HepG2 (cell line): ENCODE results near the gene BRD3. TPM values are rescaled to one million over a fixed set of nuclear protein-coding genes. Genes with fewer than 3 reads are reported as not detected.

ENCODE experiments used
- CHD2 ChIP-seq: IDR thresholded peaks from 2 replicates; pipeline ENCODE4 v1.6.1; 2011; ENCODE audit warnings: low read depth, low read length, improper control_type of control experiment
- DDIT3 ChIP-seq: sonication (generic); formaldehyde crosslinking; IDR thresholded peaks from 2 replicates; pipeline ENCODE4 v1.4.0; 2020; ENCODE audit warnings: mild to moderate bottlenecking, missing genetic modification reagents
- DPF2 ChIP-seq: sonication (generic); formaldehyde crosslinking; IDR thresholded peaks from 2 replicates; pipeline ENCODE4 v1.4.0; 2020; ENCODE audit warnings: mild to moderate bottlenecking, low read depth, missing genetic modification reagents, borderline replicate concordance
- FOXK2 ChIP-seq: fragments of 450-650 bp; IDR thresholded peaks from 2 replicates; pipeline ENCODE4 v1.6.1; 2016
- GPN1 ChIP-seq: sonication (generic); formaldehyde crosslinking; IDR thresholded peaks from 2 replicates; pipeline ENCODE4 v1.5.1; 2020; ENCODE audit warnings: missing genetic modification reagents, borderline replicate concordance
- HBP1 ChIP-seq: IDR thresholded peaks from 2 replicates; pipeline ENCODE4 v1.6.1; 2016; ENCODE audit warnings: low read depth, control low read depth
- HES4 ChIP-seq: sonication (generic); formaldehyde crosslinking; IDR thresholded peaks from 2 replicates; pipeline ENCODE4 v1.9.0; 2021; ENCODE audit warnings: mild to moderate bottlenecking, missing genetic modification reagents, borderline replicate concordance
- IKZF1 ChIP-seq: fragments of 450-650 bp; IDR thresholded peaks from 2 replicates; pipeline ENCODE4 v1.7.1; 2016
- KAT8 ChIP-seq: IDR thresholded peaks from 2 replicates; pipeline ENCODE4 v1.6.1; 2016; ENCODE audit warnings: missing genetic modification reagents, missing compliant biosample characterization
- KDM3A ChIP-seq: IDR thresholded peaks from 2 replicates; pipeline ENCODE4 v1.6.1; 2018; ENCODE audit warnings: low read depth, missing compliant biosample characterization
- MAZ ChIP-seq, 2 experiments: sonication (generic) in 1 of 2; formaldehyde crosslinking in 1 of 2; IDR thresholded peaks; 2 replicates each; pipeline versions ENCODE4 v1.5.0 to v1.6.1; 2012 to 2020; ENCODE audit warnings: low read depth in 2 of 2, mild to moderate bottlenecking in 2 of 2, borderline replicate concordance in 1 of 2, improper control_type of control experiment in 1 of 2, low read length in 1 of 2, missing genetic modification reagents in 1 of 2, moderate library complexity in 1 of 2
- NCOA5 ChIP-seq: sonication (generic); formaldehyde crosslinking; IDR thresholded peaks from 2 replicates; pipeline ENCODE4 v1.4.0; 2020; ENCODE audit warnings: missing genetic modification reagents
- NR2F6 ChIP-seq, 2 experiments: IDR thresholded peaks; 2 replicates each; pipeline ENCODE4 v1.6.1; 2016; ENCODE audit warnings: antibody characterized with exemption in 1 of 2, mild to moderate bottlenecking in 1 of 2
- PHF8 ChIP-seq: sonication (generic); formaldehyde crosslinking; IDR thresholded peaks from 2 replicates; pipeline ENCODE4 v1.5.0; 2020; ENCODE audit warnings: missing genetic modification reagents
- POLR2A ChIP-seq, 2 experiments: IDR thresholded peaks; 2 replicates each; pipeline ENCODE4 v1.6.1; 2011; ENCODE audit warnings: low read depth in 2 of 2, low read length in 2 of 2, mild to moderate bottlenecking in 1 of 2, moderate library complexity in 1 of 2; ENCODE audit not compliant: insufficient read depth in 1 of 2
- TFDP1 ChIP-seq: IDR thresholded peaks from 2 replicates; pipeline ENCODE4 v1.6.1; 2016; ENCODE audit warnings: missing compliant biosample characterization, missing genetic modification reagents, borderline replicate concordance
- TMF1 ChIP-seq: sonication (generic); formaldehyde crosslinking; IDR thresholded peaks from 2 replicates; pipeline ENCODE4 v1.8.1; 2022; ENCODE audit warnings: low read depth, missing genetic modification reagents
- YY1 ChIP-seq: IDR thresholded peaks from 2 replicates; pipeline ENCODE4 v1.6.1; 2011; ENCODE audit warnings: low read length, low read depth, moderate library complexity, mild to moderate bottlenecking; ENCODE audit not compliant: insufficient read depth, insufficient replicate concordance
- ZC3H4 ChIP-seq: sonication (generic); formaldehyde crosslinking; IDR thresholded peaks from 2 replicates; pipeline ENCODE4 v1.4.0; 2020; ENCODE audit warnings: missing genetic modification reagents, borderline replicate concordance
- ZNF205 ChIP-seq: IDR thresholded peaks from 2 replicates; pipeline ENCODE4 v1.6.1; 2018; ENCODE audit warnings: missing biosample characterization, missing genetic modification reagents
- ZNF232 ChIP-seq: sonication (generic); formaldehyde crosslinking; IDR thresholded peaks from 2 replicates; pipeline ENCODE4 v1.4.0; 2020; ENCODE audit warnings: missing genetic modification reagents, borderline replicate concordance
- ZNF749 ChIP-seq: sonication (generic); formaldehyde crosslinking; IDR thresholded peaks from 2 replicates; pipeline ENCODE4 v1.8.0; 2022; ENCODE audit warnings: mild to moderate bottlenecking, missing genetic modification reagents, moderate library complexity, borderline replicate concordance
- ZNF768 ChIP-seq: sonication (generic); formaldehyde crosslinking; IDR thresholded peaks from 2 replicates; pipeline ENCODE4 v1.4.0; 2020; ENCODE audit warnings: missing genetic modification reagents
- polyA plus RNA-seq, 8 experiments: library from polyadenylated mRNA; depleted of rRNA in 3 of 8; stranded (reverse) in 7 of 8; unstranded in 1 of 8; fragments of >200 nt; fragmentation: Illumina TruSeq in 4 of 8; extraction: Trizol in 4 of 8; gene quantifications; 2 replicates each; pipeline versions ENCODE4 v1.2.1 to v1.2.3, GENCODE V29; 2011 to 2016; ENCODE audit warnings: low read depth in 4 of 8, missing spikeins in 1 of 8, mixed read lengths in 1 of 8; ENCODE audit not compliant: insufficient read depth in 1 of 8
- total RNA-seq, 5 experiments: library from RNA; depleted of rRNA; stranded (reverse); fragments of >200 nt; fragmentation: Illumina TruSeq; extraction: Trizol; gene quantifications; 2 replicates each; pipeline ENCODE4 v1.2.3, GENCODE V29; 2016; ENCODE audit warnings: low read depth in 1 of 5
- TF ChIP-seq, protein P1 (sequence below): sonication (generic); formaldehyde crosslinking; IDR thresholded peaks from 2 replicates; pipeline ENCODE4 v1.5.0; 2020; ENCODE audit warnings: missing genetic modification reagents
- TF ChIP-seq, protein P2 (sequence below): IDR thresholded peaks from 2 replicates; pipeline ENCODE4 v1.6.1; 2016; ENCODE audit warnings: low read depth

The BRD3 gene
- total and polyA plus RNA-seq, 2 of the 13 experiments (the other 11 are each of a cell fraction or from before 2014, with no cell fraction given): 5.9 to 12.9 TPM

GRCh38 chr9:134057751-134058701, 9.8 kb downstream of the BRD3 start (continued):
- peak; percentile 39; the same call in 1 of the 2 replicates for TF ChIP-seq KDM3A
- no peak for TF ChIP-seq CHD2
- TF ChIP-seq, protein P1, sequence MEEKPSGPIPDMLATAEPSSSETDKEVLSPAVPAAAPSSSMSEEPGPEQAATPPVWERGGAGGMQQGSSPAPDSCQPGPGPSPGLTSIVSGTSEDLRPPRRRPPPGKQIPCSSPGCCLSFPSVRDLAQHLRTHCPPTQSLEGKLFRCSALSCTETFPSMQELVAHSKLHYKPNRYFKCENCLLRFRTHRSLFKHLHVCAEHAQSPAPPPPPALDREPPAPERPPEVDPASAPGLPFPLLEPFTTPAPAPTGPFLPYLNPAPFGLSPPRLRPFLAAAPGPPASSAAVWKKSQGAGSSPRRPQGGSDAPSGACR (CRISPR knock-in tag): no peak; the same call in 1 of the 2 replicates
- no peak for TF ChIP-seq PHF8 (CRISPR knock-in tag)
- TF ChIP-seq ZNF768 (CRISPR knock-in tag): no peak
- no peak for TF ChIP-seq NR2F6 (IDR thresholded peaks at IDR 0.05)
- TF ChIP-seq NR2F6 (CRISPR knock-in tag; IDR thresholded peaks at IDR 0.05): peak; percentile 56; the same call in 1 of the 2 replicates
- no peak for TF ChIP-seq NCOA5
- TF ChIP-seq MAZ (IDR thresholded peaks at IDR 0.05; ENCODE audit: borderline replicate concordance, low read depth, low read length): no peak; the same call in 1 of the 2 replicates
- peak; percentile 75; the same call in 1 of the 2 replicates for TF ChIP-seq MAZ (CRISPR knock-in tag; IDR thresholded peaks at IDR 0.05; ENCODE audit: low read depth)
- no peak for TF ChIP-seq TMF1
- no peak for TF ChIP-seq DDIT3
- no peak for TF ChIP-seq HBP1 (CRISPR knock-in tag)
- peak; percentile 87 for TF ChIP-seq YY1
- peak; percentile 20; the same call in 1 of the 2 replicates for TF ChIP-seq TFDP1 (CRISPR knock-in tag)
- no peak for TF ChIP-seq ZNF749 (CRISPR knock-in tag)
- no peak for TF ChIP-seq ZNF205 (CRISPR knock-in tag)
- no peak for TF ChIP-seq POLR2A (IDR thresholded peaks at IDR 0.05; ENCODE audit: insufficient read depth in 1 of 2, low read depth in 2 of 2, low read length in 2 of 2)
- TF ChIP-seq GPN1 (CRISPR knock-in tag): no peak
- peak; percentile 64; the same call in 1 of the 2 replicates for TF ChIP-seq HES4 (CRISPR knock-in tag)
- peak; percentile 83; the same call in 1 of the 2 replicates for TF ChIP-seq DPF2 (CRISPR knock-in tag)
- TF ChIP-seq ZNF232: peak; percentile 71; the same call in 1 of the 2 replicates
- no peak for TF ChIP-seq FOXK2
- TF ChIP-seq KAT8 (CRISPR knock-in tag): 0 out of 2 replicates have a peak, but pooled peaks have one; percentile 50
- no peak for TF ChIP-seq IKZF1
- TF ChIP-seq, protein P2, sequence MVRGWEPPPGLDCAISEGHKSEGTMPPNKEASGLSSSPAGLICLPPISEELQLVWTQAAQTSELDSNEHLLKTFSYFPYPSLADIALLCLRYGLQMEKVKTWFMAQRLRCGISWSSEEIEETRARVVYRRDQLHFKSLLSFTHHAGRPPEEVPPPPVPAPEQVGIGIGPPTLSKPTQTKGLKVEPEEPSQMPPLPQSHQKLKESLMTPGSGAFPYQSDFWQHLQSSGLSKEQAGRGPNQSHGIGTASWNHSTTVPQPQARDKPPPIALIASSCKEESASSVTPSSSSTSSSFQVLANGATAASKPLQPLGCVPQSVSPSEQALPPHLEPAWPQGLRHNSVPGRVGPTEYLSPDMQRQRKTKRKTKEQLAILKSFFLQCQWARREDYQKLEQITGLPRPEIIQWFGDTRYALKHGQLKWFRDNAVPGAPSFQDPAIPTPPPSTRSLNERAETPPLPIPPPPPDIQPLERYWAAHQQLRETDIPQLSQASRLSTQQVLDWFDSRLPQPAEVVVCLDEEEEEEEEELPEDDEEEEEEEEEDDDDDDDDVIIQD: peak; percentile 90
- TF ChIP-seq ZC3H4 (CRISPR knock-in tag): no peak
